NCI-H524 (cell line): ENCODE results near the gene GFRA4.

Experiments
- DNase-seq, 2 experiments: peaks; one replicate each; lab custom pipeline; 2025; lab: John Stamatoyannopoulos, UW

Gene GFRA4

GRCh38 chr20:3674447-3674846 is 11.2 kb upstream of the GFRA4 start:
- DNase-seq: no peak

GRCh38 chr20:3673221-3674070 is 10.2 kb upstream of the GFRA4 start:
- DNase-seq: no peak

- no peak for DNase-seq
Measured at GRCh38 chr20:3672547-3673171, 9.5 kb upstream of the GFRA4 start.

GRCh38 chr20:3671986-3672546 is 8.9 kb upstream of the GFRA4 start:
- no peak for DNase-seq

GRCh38 chr20:3670945-3671344 is 7.7 kb upstream of the GFRA4 start:
- no peak for DNase-seq

GRCh38 chr20:3670511-3670910 is 7.3 kb upstream of the GFRA4 start:
- DNase-seq: peak in 1 of 2 experiments; percentile 17

- DNase-seq: no peak
Measured at GRCh38 chr20:3669710-3670367, 6.6 kb upstream of the GFRA4 start.

- no peak for DNase-seq
Measured at GRCh38 chr20:3667434-3668037, 4.3 kb upstream of the GFRA4 start.

- no peak for DNase-seq
Measured at GRCh38 chr20:3663858-3664257, 659 bp upstream of the GFRA4 start.

- DNase-seq: no peak
Measured at GRCh38 chr20:3661814-3662665, 1.2 kb downstream of the GFRA4 start.

GRCh38 chr20:3661060-3661813 is 2.0 kb downstream of the GFRA4 start:
- no peak for DNase-seq

GRCh38 chr20:3660262-3661059 is 2.7 kb downstream of the GFRA4 start:
- no peak for DNase-seq

GRCh38 chr20:3659492-3660261 is 3.5 kb downstream of the GFRA4 start:
- DNase-seq: no peak

- DNase-seq: no peak
Measured at GRCh38 chr20:3658716-3659491, 4.3 kb downstream of the GFRA4 start.

- no peak for DNase-seq
Measured at GRCh38 chr20:3658019-3658715, 5.0 kb downstream of the GFRA4 start.

- no peak for DNase-seq
Measured at GRCh38 chr20:3655131-3655405, 8.1 kb downstream of the GFRA4 start.

- no peak for DNase-seq
Measured at GRCh38 chr20:3654326-3655130, 8.7 kb downstream of the GFRA4 start.
